SK-N-SH treated with all-trans-retinoic acid at 6 μM for 48 hours (cell line): ENCODE results near the gene STN1.

Experiments
- PATZ1 ChIP-seq: fragments of 250-450 bp; sonication (Bioruptor Pico); IDR thresholded peaks from 2 replicates; pipeline ENCODE4 v1.8.0; 2020; ENCODE audit warnings: mild to moderate bottlenecking, moderate library complexity, borderline replicate concordance
- TCF4 ChIP-seq: fragments of 250-450 bp; sonication (Bioruptor Pico); IDR thresholded peaks from 2 replicates; pipeline ENCODE4 v1.8.0; 2021; ENCODE audit warnings: mild to moderate bottlenecking, moderate library complexity, borderline replicate concordance

GRCh38 chr10:103931603-103932002 lies 13.6 kb upstream of the STN1 start:
- TF ChIP-seq PATZ1 (CRISPR knock-in tag) (no peak), TCF4 (CRISPR knock-in tag) (no peak)
